Peyer's patch (tissue), 4 donors: ENCODE data around the gene PDE1C. TPM values are rescaled to one million over a fixed set of nuclear protein-coding genes. Genes with fewer than 3 reads are reported as not detected.

Source experiments
- DNase-seq, 3 donors: peaks; one replicate each; pipeline ENCODE4 v3.0.0-alpha.2; 2017 to 2019
- H3K27ac ChIP-seq, 4 donors: fragments of 200-600 bp; sonication (generic); one replicate each; pipeline ENCODE4 v1.5.1; 2016 to 2019
- H3K27me3 ChIP-seq, 2 donors: fragments of 200-600 bp; sonication (generic); one replicate each; pipeline ENCODE4 v1.5.1; 2019
- H3K36me3 ChIP-seq, 3 donors: fragments of 200-600 bp; sonication (generic); one replicate each; pipeline ENCODE4 v1.5.1; 2016 to 2019
- H3K4me1 ChIP-seq, 4 donors: fragments of 200-600 bp; sonication (generic); one replicate each; pipeline ENCODE4 v1.5.1; 2016 to 2019
- H3K4me3 ChIP-seq, 4 donors: fragments of 200-600 bp; sonication (generic); 1 replicate in 3 of 4; 2 replicates in 1 of 4; pipeline ENCODE4 v1.5.1; 2016 to 2019; ENCODE audit warnings: mild to moderate bottlenecking in 1 of 4
- H3K9me3 ChIP-seq, 4 donors: fragments of 200-600 bp; sonication (generic); one replicate each; pipeline ENCODE4 v1.5.1; 2016 to 2019; ENCODE audit warnings: mild to moderate bottlenecking in 1 of 4
- CTCF ChIP-seq, 6 experiments: fragments of 450-650 bp in 4 of 6; fragments of 200-600 bp in 2 of 6; sonication (generic) in 1 of 6; IDR thresholded peaks; one replicate each; pipeline ENCODE4 v1.5.1; 2017 to 2019; ENCODE audit warnings: antibody characterized with exemption in 6 of 6, mild to moderate bottlenecking in 3 of 6, moderate library complexity in 1 of 6
- POLR2A ChIP-seq, 2 donors: fragments of 450-650 bp; IDR thresholded peaks; one replicate each; pipeline ENCODE4 v1.5.1; 2017; ENCODE audit warnings: antibody characterized with exemption in 2 of 2, mild to moderate bottlenecking in 2 of 2, moderate library complexity in 2 of 2
- total RNA-seq, 4 donors: library from RNA; depleted of rRNA; stranded (reverse); fragments of >200 nt; gene quantifications; one replicate each; pipeline ENCODE4 v1.1.0, GENCODE V29; 2016

The PDE1C gene
- total RNA-seq, 4 donors from 2014 or later: 2.5 to 15.7 (median 3.3) TPM

- no peaks in the 10 kb centered on the region for H3K4me1 ChIP-seq
- peak in 1 of 3 donors; percentile 50 for DNase-seq
- no peak for TF ChIP-seq CTCF (IDR thresholded peaks at IDR 0.05)
- no peak for TF ChIP-seq POLR2A (IDR thresholded peaks at IDR 0.05)
- peak overlapping the region in 1 of 4 donors; percentile 30 for H3K27ac ChIP-seq
- H3K4me3 ChIP-seq: no peak overlapping the region
- no peaks in the 10 kb centered on the region for H3K27me3 ChIP-seq
- no peaks in the 10 kb centered on the region for H3K36me3 ChIP-seq
- H3K9me3 ChIP-seq: no peaks in the 10 kb centered on the region
Observed at GRCh38 chr7:31811650-31812461, 258.4 kb downstream of the PDE1C start.

GRCh38 chr7:31805209-31805818, 264.9 kb downstream of the PDE1C start:
- Histone ChIP-seq H3K36me3 (no peaks in the 10 kb centered on the region), H3K27ac (no peak overlapping the region), H3K9me3 (no peaks in the 10 kb centered on the region), H3K27me3 (no peaks in the 10 kb centered on the region), H3K4me3 (no peak overlapping the region), H3K4me1 (no peaks in the 10 kb centered on the region)
- DNase-seq: no peak
- no peak for TF ChIP-seq POLR2A (IDR thresholded peaks at IDR 0.05)
- TF ChIP-seq CTCF (IDR thresholded peaks at IDR 0.05): no peak

GRCh38 chr7:31796375-31796774, 273.8 kb downstream of the PDE1C start:
- TF ChIP-seq CTCF (IDR thresholded peaks at IDR 0.05) (no peak), POLR2A (IDR thresholded peaks at IDR 0.05) (no peak)
- no peaks in the 10 kb centered on the region for H3K4me1 ChIP-seq
- no peaks in the 10 kb centered on the region for H3K36me3 ChIP-seq
- H3K9me3 ChIP-seq: no peaks in the 10 kb centered on the region
- H3K27me3 ChIP-seq: no peaks in the 10 kb centered on the region
- no peak overlapping the region for H3K4me3 ChIP-seq
- no peak overlapping the region for H3K27ac ChIP-seq
- no peak for DNase-seq

GRCh38 chr7:31794851-31795344, 275.3 kb downstream of the PDE1C start:
- Histone ChIP-seq H3K36me3 (no peaks in the 10 kb centered on the region), H3K4me3 (no peak overlapping the region), H3K4me1 (no peaks in the 10 kb centered on the region), H3K27ac (no peak overlapping the region), H3K9me3 (no peaks in the 10 kb centered on the region), H3K27me3 (no peaks in the 10 kb centered on the region)
- no peak for DNase-seq
- TF ChIP-seq POLR2A (IDR thresholded peaks at IDR 0.05) (no peak), CTCF (IDR thresholded peaks at IDR 0.05) (no peak)

GRCh38 chr7:31791881-31792280, 278.3 kb downstream of the PDE1C start:
- Histone ChIP-seq H3K9me3 (no peaks in the 10 kb centered on the region), H3K27me3 (no peaks in the 10 kb centered on the region), H3K4me1 (no peaks in the 10 kb centered on the region), H3K4me3 (no peak overlapping the region), H3K36me3 (no peaks in the 10 kb centered on the region), H3K27ac (no peak overlapping the region)
- no peak for DNase-seq
- TF ChIP-seq CTCF (IDR thresholded peaks at IDR 0.05) (no peak), POLR2A (IDR thresholded peaks at IDR 0.05) (no peak)
